ENCODE results near the gene JOSD2.
"Not testable (repeated sequence)": the region's sequence is repeated elsewhere in the genome, so short reads cannot be mapped to it uniquely, and the experiment has no call there.

The JOSD2 gene

DNA sequence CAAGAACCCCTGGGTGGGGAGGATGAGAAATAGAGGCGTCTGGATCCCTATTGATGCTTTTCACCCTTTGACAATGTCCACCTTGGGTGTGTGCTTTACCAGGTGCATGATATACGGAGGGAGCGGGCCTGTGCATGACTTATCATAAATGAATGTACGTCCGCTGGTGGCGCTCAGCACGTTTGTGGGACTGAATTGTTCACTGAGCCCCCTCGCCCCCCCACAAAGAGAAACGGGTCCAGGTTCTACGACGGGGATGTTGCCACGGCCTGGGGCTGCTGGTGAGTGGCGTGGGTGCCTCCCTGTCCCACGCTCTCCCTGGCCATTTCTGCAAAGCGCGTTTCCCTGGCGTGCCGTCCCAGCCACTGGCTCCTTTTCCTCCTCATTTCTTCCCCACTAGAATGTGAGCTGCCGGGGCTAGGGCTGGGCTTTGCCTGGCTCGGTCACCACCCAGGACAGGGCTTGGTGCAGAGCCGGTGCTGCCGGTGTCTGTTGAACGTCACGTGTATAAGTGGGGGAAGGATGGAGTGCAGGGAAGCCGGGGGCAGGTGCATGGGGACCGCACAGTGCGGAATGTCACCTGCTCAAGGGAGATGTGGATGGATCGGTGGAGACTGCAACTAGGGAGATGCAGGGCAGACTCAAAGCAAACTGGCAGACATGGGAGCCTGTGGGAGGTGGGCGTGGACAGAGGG is 35.7 kb upstream of the JOSD2 start:
- DNase-seq (ENCODE audit: low read depth): no peak

DNA sequence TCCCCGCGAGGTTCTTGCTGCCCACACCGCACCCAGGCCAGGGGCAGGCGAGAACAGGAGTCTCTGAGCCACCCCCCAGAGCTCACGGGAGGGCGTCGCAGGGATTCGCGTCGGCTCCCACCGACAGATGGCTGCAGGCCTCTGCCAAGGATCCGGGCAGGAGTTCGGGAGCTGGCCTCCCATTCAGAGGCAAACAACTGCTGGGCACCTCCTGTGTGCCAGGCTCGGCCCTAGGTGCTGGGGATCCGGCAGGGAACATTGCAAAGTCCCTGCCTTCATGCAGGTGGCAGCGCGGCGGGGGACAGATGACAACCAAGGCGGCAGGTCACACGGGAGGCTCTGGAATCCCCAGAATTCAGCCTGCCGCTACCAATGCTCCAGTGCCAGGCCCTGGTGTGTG is 32.0 kb upstream of the JOSD2 start:
- DNase-seq (ENCODE audit: low read depth): no peak

DNA sequence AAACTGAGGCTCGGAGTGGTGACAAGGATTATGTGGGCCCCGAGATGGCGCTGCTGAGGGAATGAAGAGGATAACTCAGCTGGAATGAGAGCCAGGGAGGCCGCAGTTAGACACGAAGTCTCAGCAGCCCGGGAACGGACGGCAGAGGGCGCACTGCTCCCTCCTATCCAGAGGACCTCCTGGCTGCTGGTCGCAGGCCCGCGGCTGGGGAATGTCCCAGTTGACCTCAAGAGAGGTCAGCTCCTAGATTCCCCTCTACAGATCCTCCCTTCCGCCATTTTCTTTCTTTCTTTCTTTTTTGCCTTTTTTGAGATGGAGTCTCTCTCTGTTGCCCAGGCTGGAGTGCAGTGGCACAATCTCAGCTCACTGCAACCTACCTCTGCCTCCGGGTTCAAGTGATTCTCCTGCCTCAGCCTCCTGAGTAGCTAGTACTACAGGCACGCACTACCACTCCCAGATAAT is 26.8 kb upstream of the JOSD2 start:
- peak; percentile 40 for DNase-seq (ENCODE audit: low read depth)

- DNase-seq (ENCODE audit: low read depth): no peak
Measured at GRCh38 chr19:50537306-50537685, 26.3 kb upstream of the JOSD2 start.

DNA sequence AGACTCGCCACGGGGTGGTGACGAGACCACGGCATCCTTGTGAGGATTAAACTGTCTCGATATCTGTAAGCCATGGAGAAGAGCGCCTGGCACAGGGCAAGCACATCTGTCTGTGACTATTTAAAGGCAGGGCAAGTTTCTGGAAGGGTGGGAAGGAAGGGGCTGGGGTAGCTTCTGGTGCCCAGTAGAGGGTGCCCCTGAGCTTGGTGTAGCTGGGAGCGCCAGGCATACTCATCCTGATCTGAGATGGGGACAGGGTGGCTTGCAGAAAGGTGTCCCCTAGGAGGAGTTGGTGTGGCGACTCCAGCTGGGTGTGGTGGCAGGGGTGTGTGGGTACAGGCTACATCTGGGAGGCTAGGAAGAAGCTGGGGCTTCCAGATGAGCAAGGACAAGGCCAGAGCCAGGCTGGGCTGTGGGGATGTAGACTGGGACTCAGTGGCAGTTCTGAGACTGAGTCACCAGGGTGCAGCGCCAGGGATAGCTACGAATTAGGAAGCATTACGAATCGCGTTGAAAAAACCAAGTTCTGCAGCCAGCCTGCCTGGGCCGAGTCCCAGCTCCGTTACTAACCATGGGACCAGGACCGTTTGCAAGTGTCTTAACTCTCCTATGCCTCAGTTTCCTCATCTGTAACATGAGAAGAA is 25.8 kb upstream of the JOSD2 start:
- no peak for DNase-seq (ENCODE audit: low read depth)

DNA sequence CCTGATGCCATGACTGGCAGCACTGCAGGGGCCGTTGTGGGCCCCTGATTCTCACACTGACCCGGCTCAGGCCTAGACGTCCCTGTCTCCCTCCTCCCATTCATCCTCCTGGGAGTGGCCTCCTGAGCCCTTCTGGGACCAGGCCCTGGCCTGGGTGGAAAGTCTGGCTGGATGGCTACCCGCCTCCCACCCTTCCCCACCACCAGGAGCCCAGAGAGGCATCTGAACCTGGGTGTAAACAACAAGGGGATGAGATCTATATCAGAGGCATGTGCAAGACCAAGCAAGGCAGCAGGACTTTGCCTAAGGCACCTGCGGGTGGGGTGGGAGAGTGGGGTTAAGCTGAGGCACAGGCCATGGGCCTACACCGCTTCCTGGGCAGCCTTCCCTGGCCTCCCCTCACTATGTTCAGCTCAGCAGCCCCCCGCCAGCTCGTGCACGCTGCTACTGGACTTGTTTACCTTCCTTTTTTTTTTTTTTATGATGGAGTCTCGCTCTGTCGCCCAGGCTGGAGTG is 24.7 kb upstream of the JOSD2 start:
- DNase-seq (ENCODE audit: low read depth): no peak

DNA sequence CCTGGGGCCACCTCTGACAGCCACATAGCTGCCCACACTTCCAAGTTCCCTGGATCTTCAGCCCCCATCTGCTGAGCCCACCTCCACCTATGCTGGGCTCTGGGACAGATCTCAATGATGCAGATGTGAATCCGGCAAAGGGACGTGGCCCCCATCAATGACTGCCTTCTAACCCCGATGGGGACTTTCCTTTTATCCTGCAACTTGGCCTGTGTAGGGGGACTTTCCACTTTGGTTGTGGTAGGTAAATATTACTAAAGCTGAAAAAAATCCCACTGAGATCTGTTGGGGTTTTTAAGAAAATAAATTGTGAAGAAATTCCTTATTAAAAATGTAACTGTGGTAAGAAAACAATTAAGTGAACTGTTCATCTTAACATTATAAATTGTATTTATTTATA is 23.5 kb upstream of the JOSD2 start:
- no peak for DNase-seq (ENCODE audit: low read depth)

- no peak for DNase-seq (ENCODE audit: low read depth)
Measured at GRCh38 chr19:50532952-50533351, 22.0 kb upstream of the JOSD2 start.

DNA sequence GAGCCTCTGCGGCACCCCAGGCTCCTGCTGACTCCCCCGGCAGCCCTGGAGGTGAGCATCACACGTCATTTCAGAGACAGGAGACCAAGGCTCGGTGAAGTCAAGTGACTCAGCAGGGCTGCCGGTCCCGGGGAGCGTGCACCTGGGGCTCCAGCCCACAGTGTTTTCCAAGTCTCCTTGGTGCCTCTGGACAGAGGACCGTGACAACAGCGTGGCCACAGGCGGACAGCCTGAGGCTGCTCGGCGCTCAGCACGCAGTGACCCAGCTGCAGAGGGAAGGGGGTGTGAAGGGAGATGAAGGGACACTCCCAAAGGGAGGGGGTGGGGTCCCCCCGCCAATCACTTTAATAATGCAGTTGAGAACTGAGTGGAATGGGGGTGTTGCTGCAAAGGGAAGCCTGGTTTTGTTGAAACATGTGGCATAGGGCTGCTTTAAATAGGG is 20.2 kb upstream of the JOSD2 start:
- no peak for DNase-seq (ENCODE audit: low read depth)

- DNase-seq (ENCODE audit: low read depth): not testable (repeated sequence)
Measured at GRCh38 chr19:50528052-50528451, 17.1 kb upstream of the JOSD2 start.

DNA sequence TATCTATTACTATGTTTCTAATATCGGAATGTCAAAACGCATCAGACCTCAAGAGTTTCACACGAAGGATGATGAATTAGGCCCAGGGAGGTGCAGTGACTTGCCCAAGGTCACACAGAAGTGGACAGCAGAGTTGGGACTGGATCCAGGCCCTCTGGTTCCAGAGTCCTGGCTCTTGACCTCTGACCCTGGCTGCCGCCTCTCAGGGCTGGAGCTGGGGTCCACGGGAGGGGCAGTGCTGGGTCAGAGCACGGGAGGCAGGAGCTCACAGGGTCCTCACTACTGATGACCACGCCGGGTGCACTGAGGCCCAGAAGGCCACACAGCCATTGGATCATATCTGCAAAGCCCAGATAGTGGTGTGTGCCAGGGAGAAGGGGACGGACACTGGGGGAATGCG is 11.9 kb upstream of the JOSD2 start:
- DNase-seq (ENCODE audit: low read depth): no peak

DNA sequence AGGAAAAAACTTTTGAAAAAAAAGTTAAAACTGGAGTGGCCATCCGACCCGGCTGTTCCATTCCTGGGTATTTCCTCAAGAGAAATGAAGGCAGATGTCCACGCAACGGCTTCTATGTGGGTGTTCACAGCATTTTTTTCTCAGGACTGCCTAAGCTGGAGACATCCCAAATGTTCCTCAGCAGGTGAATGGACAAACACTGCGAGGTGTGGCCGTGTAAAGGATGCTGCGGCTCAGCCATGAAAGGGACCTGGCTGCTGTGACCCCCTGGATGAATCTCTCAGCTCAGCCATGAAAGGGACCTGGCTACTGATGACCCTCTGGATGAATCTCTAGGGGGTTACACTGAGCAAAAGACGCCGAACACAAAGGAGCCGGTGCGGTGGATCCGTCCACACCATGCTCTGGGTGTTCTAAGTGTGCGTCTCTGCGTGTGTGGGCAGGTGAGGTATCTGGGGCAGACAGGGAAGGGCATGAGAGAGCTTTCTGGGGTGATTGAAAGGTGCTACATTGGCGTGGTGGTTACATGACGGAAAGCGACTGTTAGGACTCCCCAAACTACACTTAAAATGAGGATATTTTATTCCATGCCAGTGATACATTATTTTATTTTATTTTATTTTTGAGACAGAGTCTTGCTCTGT is 10.0 kb upstream of the JOSD2 start:
- DNase-seq (ENCODE audit: low read depth): no peak

GRCh38 chr19:50519006-50519575 is 8.1 kb upstream of the JOSD2 start:
- DNase-seq (ENCODE audit: low read depth): no peak

GRCh38 chr19:50518091-50519005 is 7.4 kb upstream of the JOSD2 start:
- DNase-seq (ENCODE audit: low read depth): no peak

DNA sequence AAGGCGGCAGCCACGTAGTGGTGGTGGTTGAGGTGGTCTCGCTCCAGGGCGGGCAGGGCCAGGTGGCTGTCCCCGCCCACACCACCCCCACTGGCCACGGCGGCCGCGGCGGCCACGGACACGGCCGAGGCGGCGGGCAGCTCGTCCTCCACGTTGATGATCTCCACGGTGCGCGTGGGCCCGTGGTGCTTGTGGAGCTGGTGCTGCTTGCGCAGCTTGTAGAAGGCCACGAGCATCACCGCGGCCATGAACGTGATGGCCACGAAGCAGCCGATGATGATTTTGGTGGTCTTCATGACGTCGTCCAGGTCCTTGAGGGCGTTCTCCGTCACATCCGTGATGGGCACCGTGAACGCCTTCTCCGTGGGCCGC is 6.7 kb upstream of the JOSD2 start:
- no peak for DNase-seq (ENCODE audit: low read depth)

DNA sequence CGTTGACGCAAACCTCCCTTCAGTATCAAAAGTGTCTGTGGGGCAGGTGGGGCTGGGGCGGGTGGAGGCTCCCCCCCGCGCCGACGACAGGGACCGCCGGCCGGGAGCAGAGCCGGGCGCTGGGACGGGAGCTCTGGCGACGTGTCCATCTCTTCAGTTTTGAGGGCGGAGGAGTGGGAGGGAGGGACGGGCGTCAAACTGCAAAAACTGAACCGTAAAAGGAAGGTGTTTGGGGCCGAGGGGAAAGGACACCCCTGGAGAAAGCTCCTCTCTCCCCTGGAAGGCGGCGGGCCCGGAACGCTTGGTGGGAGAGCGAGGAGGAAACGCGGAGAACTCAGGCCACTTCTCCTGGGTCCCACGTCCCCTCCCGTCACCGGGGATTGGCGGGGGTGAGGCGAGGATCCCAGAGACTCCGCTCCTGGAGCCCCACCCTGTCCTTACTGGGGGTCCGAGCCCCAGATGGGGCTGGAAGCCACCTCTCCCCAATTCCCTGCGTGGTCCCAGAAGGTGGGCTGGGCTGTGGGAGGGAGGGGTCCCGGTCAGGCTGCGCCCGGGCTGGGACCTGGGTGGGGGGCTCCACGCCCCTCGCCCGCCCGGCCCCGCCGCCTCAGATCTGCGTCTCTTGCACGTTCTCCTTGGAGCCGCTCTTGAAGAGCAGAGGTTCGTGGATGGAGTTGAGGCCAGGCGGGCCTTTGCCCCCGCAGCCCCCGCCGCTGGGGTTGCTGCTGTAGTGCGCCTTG is 6.1 kb upstream of the JOSD2 start:
- no peak for DNase-seq (ENCODE audit: low read depth)

DNA sequence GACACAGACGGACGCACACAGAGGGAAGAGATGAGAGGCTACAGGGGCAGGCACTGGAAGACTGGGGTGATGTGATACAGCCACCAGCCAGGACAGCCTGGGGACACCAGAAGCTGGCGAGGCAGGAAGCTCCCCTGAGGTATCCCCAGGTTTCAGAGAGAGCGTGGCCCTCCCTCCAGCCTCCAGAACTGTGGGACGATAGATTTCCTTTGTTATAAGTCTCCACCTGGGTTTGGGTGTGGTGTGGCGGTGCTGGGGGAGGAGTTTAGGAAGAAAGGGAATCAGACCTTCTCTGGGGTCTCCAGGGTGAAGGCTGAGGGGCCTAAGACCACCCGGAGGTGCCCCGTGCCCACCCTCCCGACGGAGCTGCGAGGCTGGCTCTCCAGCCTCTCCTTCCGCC is 5.5 kb upstream of the JOSD2 start:
- no peak for DNase-seq (ENCODE audit: low read depth)

DNA sequence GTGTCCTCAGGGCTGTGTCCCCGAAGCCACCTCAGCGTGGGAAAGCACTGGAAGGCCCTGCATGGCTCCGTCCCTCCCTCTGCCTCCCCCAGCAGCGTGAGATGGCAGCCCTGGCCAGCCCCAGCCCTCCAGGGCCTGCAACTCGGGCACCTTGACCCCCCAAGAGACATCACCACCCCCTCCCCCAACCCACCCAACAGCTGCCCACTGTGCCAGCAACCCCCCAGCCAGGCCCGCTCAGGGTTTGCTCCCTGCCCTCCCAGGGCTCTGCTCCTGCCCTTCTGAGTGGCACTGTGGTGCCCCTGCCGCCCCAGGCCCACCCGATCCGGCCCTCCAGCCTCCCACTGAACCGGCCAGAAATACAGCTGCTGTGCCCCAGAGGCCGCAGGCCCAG is 4.2 kb upstream of the JOSD2 start:
- DNase-seq (ENCODE audit: low read depth): no peak

GRCh38 chr19:50514346-50515167 is 3.6 kb upstream of the JOSD2 start:
- no peak for DNase-seq (ENCODE audit: low read depth)

GRCh38 chr19:50513746-50514345 is 2.9 kb upstream of the JOSD2 start, which contains the start of gene ASPDH:
TSS of gene ASPDH (minus strand) at chr19:50513913. CDS start at chr19:50513823, 90 bp downstream.
- no peak for DNase-seq (ENCODE audit: low read depth)

All from GM04504 (cell line).